ENCODE measurements around the gene MYH9.
"Not testable (repeated sequence)": the region's sequence is repeated elsewhere in the genome, so short reads cannot be mapped to it uniquely, and the experiment has no call there.

The MYH9 gene

DNA sequence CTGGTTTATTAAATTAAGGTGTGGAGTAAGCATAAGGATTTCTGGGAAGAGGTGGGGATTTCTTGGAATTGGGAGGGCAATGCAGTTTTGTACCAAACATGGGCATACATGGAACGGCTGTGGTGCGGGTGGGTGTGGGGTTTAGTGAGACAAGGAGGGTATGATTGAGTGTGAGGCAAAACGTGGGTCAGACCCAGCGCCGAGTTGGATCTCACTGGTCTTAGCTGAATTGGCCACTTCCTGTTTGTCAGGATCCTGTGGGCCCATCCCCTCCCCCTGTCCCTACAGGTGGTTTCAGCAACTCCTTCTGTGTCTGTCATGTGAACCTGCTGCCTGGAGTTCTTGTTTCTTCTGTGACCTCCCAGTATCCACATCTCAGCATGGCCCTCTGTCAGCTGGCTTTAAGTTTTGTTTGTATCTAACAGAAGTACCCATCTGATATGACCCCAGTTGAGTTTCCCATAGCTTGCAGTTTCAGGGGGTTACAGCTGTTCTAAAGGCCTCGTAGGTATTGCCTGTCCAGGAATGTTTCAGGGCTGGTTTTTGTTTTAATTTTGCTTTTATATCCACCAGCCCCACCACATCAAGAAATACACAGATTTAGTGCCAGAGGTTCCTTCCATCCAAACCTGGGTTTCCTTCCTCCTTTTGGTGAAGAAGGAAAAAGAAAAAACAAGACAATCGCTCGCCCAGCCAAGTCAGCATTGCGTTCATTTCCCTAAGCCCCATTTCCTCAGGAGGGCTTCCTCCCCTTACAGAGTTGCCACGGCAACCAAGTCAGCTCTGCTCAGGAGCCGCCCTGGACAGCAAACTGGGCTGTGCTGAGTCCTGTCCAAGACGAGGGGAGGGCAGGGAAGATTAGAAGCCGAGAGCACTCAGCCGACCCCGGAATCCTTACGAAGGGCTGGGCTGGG is 128.8 kb downstream of the MYH9 start:
- POLR2A ChIA-PET, result interaction anchor here (2.0 kb wide), 1 partner anchor 20 kb away, joined by 12 read pairs; the partner anchor contains the start of gene APOL2
- no peak for DNase-seq (ENCODE audit: extremely low spot score)
- TF ChIP-seq, protein P1, sequence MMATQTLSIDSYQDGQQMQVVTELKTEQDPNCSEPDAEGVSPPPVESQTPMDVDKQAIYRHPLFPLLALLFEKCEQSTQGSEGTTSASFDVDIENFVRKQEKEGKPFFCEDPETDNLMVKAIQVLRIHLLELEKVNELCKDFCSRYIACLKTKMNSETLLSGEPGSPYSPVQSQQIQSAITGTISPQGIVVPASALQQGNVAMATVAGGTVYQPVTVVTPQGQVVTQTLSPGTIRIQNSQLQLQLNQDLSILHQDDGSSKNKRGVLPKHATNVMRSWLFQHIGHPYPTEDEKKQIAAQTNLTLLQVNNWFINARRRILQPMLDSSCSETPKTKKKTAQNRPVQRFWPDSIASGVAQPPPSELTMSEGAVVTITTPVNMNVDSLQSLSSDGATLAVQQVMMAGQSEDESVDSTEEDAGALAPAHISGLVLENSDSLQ (IDR thresholded peaks at IDR 0.05), result no peak
- TF ChIP-seq FOXK2 (IDR thresholded peaks at IDR 0.05) (no peak), FOXA1 (IDR thresholded peaks at IDR 0.05) (no peak), NFRKB (IDR thresholded peaks at IDR 0.05) (no peak), HDGF (IDR thresholded peaks at IDR 0.05; ENCODE audit: borderline replicate concordance) (no peak), SP1 (IDR thresholded peaks at IDR 0.05) (no peak), ELF4 (IDR thresholded peaks at IDR 0.05) (no peak), FOXM1 (IDR thresholded peaks at IDR 0.05; ENCODE audit: borderline replicate concordance) (no peak), TARDBP (IDR thresholded peaks at IDR 0.05) (no peak), BHLHE40 (IDR thresholded peaks at IDR 0.05; ENCODE audit: borderline replicate concordance) (no peak), ARNT (IDR thresholded peaks at IDR 0.05) (no peak)
- CTCF ChIA-PET, result interaction anchor here (1.3 kb wide), 1 partner anchor 79 kb away, joined by 3 read pairs; no protein-coding TSS in a partner anchor

DNA sequence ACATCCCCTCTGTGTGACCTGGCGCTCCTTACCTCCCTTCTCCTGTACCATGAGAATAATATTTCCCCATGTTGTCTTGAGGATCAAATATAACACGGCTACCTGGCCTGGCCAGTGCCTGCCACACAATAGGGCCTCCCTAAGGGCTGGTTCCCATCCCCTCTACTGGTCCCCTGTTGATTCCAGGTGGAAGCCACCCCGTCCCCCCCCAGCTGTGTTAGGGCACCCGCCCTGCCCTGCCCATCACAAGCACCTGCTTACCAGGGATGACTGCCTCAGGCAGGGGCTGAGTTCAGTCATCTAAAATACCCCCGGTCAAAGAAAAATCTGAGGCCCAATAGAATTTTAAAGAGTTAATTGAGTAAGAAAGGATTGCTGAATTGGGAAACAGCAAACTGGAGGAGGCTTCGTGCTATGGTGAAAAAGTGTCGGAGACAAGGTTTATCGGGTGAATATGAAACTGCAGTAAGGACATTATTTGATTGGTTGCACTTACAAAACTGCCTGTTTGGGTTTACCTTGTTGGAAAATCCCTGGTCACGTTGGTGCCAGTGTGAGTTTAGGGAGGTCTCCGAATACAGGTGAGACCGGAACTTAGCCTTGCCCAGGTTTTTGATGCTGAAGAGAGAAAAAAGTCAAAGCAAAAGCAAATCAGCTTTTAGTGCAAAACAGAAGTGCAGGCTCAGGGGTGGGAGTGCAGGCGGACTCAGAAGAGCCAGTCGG is 129.7 kb downstream of the MYH9 start:
- TF ChIP-seq SP1 (IDR thresholded peaks at IDR 0.05) (no peak), BHLHE40 (IDR thresholded peaks at IDR 0.05; ENCODE audit: borderline replicate concordance) (no peak), L3MBTL2 (conservative IDR thresholded peaks at IDR 0.05) (no peak), FOXK2 (IDR thresholded peaks at IDR 0.05) (no peak), ELF4 (IDR thresholded peaks at IDR 0.05) (no peak), NFRKB (IDR thresholded peaks at IDR 0.05) (no peak), TARDBP (IDR thresholded peaks at IDR 0.05) (no peak), FOXM1 (IDR thresholded peaks at IDR 0.05; ENCODE audit: borderline replicate concordance) (no peak), LEF1 (IDR thresholded peaks at IDR 0.05; ENCODE audit: borderline replicate concordance) (no peak), ZNF384 (IDR thresholded peaks at IDR 0.05) (no peak), ARNT (IDR thresholded peaks at IDR 0.05) (no peak), HDGF (IDR thresholded peaks at IDR 0.05; ENCODE audit: borderline replicate concordance) (no peak), CTBP1 (IDR thresholded peaks at IDR 0.05; ENCODE audit: borderline replicate concordance) (no peak), FOXA1 (IDR thresholded peaks at IDR 0.05) (no peak), SUZ12 (IDR thresholded peaks at IDR 0.05) (no peak)
- TF ChIP-seq, protein P1 (IDR thresholded peaks at IDR 0.05), result no peak
- POLR2A ChIA-PET, result interaction anchor here (2.0 kb wide), 1 partner anchor 19 kb away, joined by 12 read pairs; the partner anchor contains the start of gene APOL2
- DNase-seq (ENCODE audit: extremely low spot score), result no peak
- CTCF ChIA-PET, result no interaction called here

DNA sequence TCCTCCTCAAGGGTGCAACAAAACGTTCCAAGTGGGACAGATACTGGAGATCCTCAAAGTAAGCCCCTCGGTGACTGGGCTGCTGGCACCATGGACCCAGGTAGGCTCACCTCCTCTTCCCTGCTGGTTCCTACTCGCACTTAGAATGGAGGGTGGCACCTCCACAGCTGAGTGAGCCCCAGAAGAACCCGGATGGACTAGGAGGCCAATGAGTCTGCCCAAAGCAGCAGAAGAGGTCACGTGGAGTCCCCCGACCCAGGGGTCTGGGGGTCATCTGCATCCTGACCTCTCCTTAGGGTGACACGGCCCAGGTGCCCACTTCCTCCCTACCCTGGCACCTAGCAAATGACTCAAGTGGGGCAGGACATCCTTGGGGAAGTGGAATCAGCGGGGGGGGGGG is 130.5 kb downstream of the MYH9 start:
- ChIA-PET CTCF (no interaction called here), POLR2A (no interaction called here)
- no peak for DNase-seq (ENCODE audit: extremely low spot score)
- TF ChIP-seq ELF4 (IDR thresholded peaks at IDR 0.05) (no peak), ARNT (IDR thresholded peaks at IDR 0.05) (no peak), ZNF384 (IDR thresholded peaks at IDR 0.05) (no peak), CTBP1 (IDR thresholded peaks at IDR 0.05; ENCODE audit: borderline replicate concordance) (no peak), FOXK2 (IDR thresholded peaks at IDR 0.05) (no peak), SP1 (IDR thresholded peaks at IDR 0.05) (no peak), HDGF (IDR thresholded peaks at IDR 0.05; ENCODE audit: borderline replicate concordance) (no peak), FOXA1 (IDR thresholded peaks at IDR 0.05) (no peak), FOXM1 (IDR thresholded peaks at IDR 0.05; ENCODE audit: borderline replicate concordance) (no peak), TARDBP (IDR thresholded peaks at IDR 0.05) (no peak), BHLHE40 (IDR thresholded peaks at IDR 0.05; ENCODE audit: borderline replicate concordance) (no peak), SUZ12 (IDR thresholded peaks at IDR 0.05) (no peak), LEF1 (IDR thresholded peaks at IDR 0.05; ENCODE audit: borderline replicate concordance) (no peak)
- TF ChIP-seq, protein P1 (IDR thresholded peaks at IDR 0.05), result no peak

DNA sequence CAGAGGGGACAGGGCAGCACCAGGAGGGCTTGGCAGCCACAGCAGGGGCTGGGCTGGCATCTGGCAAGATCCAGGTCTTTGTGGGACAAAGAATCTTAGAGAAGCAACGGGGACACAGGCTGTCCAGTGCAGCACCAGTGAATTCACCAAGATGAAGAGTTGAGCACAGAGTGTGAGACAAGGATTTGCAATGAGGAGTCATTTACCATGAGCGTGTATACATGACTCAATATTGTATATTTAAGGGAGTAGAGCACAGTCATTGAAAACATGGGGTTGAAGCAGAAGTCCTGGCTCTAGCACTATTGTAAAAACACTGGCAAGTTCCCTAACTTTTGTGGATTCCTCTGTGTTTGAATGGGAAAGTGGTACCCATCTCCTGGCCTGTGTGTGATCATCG is 131.3 kb downstream of the MYH9 start:
- ChIA-PET CTCF (no interaction called here), POLR2A (interaction anchor here (1.0 kb wide), 1 partner anchor 17 kb away, joined by 3 read pairs; the partner anchor contains the start of gene APOL2)

DNA sequence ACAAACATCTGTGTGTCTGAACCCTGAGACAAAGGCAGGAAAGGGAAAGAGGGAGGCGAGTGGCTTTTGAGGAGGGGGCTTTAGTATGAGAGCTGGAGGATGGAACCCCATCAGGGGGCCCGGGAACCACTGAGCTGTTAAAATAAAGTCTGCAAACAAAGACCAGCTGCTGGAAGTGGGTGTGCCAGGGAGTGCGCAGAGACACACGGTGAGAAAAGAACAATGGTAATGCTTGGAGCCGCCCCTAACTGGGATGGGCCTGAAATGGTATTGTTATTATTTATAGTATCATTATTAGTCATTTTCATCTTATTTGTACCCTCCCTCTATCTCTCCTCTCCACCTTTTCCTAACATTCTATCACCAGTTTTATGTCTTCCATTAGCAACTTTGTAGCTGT is 132.2 kb downstream of the MYH9 start:
- POLR2A ChIA-PET, result interaction anchor here (1.0 kb wide), 1 partner anchor 16 kb away, joined by 3 read pairs; the partner anchor contains the start of gene APOL2
- CTCF ChIA-PET; DNase-seq (ENCODE audit: extremely low spot score): not testable (repeated sequence)

More for the DNA sequence above, 131.3 kb downstream of the MYH9 start:
- no peak for DNase-seq (ENCODE audit: extremely low spot score)
- TF ChIP-seq NFRKB (IDR thresholded peaks at IDR 0.05) (no peak), BHLHE40 (IDR thresholded peaks at IDR 0.05; ENCODE audit: borderline replicate concordance) (no peak), SUZ12 (IDR thresholded peaks at IDR 0.05) (no peak), FOXK2 (IDR thresholded peaks at IDR 0.05) (no peak), L3MBTL2 (conservative IDR thresholded peaks at IDR 0.05) (no peak), SP1 (IDR thresholded peaks at IDR 0.05) (no peak), CTBP1 (IDR thresholded peaks at IDR 0.05; ENCODE audit: borderline replicate concordance) (no peak), ELF4 (IDR thresholded peaks at IDR 0.05) (no peak), FOXA1 (IDR thresholded peaks at IDR 0.05) (no peak), LEF1 (IDR thresholded peaks at IDR 0.05; ENCODE audit: borderline replicate concordance) (no peak), TARDBP (IDR thresholded peaks at IDR 0.05) (no peak)
- TF ChIP-seq, protein P1 (IDR thresholded peaks at IDR 0.05), result no peak

Data from HEK293T (cell line).